ENCODE results near the gene B4GALNT4. TPM values are rescaled to one million over a fixed set of nuclear protein-coding genes. Genes with fewer than 3 reads are reported as not detected.
A peak's percentile ranks its signal among the peaks of the same experiment; 100 is the strongest.

The B4GALNT4 gene
- total and polyA plus RNA-seq, 2 of the 13 experiments (the other 11 are each of a cell fraction or from before 2014, with no cell fraction given): 30.5 to 50.1 TPM

- no peak for TF ChIP-seq LCORL (IDR thresholded peaks at IDR 0.05)
- TF ChIP-seq LCORL (CRISPR knock-in tag; IDR thresholded peaks at IDR 0.05): no peak
- no peak for TF ChIP-seq AFF4 (CRISPR knock-in tag; IDR thresholded peaks at IDR 0.05)
- no peak for TF ChIP-seq HMG20B (CRISPR knock-in tag; conservative IDR thresholded peaks at IDR 0.05)
- TF ChIP-seq, protein P1, sequence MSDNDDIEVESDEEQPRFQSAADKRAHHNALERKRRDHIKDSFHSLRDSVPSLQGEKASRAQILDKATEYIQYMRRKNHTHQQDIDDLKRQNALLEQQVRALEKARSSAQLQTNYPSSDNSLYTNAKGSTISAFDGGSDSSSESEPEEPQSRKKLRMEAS (IDR thresholded peaks at IDR 0.05): 0 out of 2 replicates have a peak, but pooled peaks have one; percentile 40
- TF ChIP-seq ZNF644 (CRISPR knock-in tag; IDR thresholded peaks at IDR 0.05; ENCODE audit: low read depth): no peak
- no peak for TF ChIP-seq PCBP2 (optimal IDR thresholded peaks at IDR 0.05; ENCODE audit: low read depth, low read length, poor library complexity, severe bottlenecking)
- TF ChIP-seq, protein P2, sequence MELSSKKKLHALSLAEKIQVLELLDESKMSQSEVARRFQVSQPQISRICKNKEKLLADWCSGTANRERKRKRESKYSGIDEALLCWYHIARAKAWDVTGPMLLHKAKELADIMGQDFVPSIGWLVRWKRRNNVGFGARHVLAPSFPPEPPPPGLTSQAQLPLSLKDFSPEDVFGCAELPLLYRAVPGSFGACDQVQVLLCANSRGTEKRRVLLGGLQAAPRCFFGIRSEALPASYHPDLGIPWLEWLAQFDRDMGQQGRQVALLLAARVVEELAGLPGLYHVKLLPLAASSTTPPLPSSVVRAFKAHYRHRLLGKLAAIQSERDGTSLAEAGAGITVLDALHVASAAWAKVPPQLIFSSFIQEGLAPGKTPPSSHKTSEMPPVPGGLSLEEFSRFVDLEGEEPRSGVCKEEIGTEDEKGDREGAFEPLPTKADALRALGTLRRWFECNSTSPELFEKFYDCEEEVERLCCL (CRISPR knock-in tag; IDR thresholded peaks at IDR 0.05; ENCODE audit: borderline replicate concordance): no peak
- TF ChIP-seq PHF8 (CRISPR knock-in tag; IDR thresholded peaks at IDR 0.05): peak; percentile 33
- TF ChIP-seq ZNF891 (CRISPR knock-in tag; IDR thresholded peaks at IDR 0.05): no peak
- TF ChIP-seq, protein P3, sequence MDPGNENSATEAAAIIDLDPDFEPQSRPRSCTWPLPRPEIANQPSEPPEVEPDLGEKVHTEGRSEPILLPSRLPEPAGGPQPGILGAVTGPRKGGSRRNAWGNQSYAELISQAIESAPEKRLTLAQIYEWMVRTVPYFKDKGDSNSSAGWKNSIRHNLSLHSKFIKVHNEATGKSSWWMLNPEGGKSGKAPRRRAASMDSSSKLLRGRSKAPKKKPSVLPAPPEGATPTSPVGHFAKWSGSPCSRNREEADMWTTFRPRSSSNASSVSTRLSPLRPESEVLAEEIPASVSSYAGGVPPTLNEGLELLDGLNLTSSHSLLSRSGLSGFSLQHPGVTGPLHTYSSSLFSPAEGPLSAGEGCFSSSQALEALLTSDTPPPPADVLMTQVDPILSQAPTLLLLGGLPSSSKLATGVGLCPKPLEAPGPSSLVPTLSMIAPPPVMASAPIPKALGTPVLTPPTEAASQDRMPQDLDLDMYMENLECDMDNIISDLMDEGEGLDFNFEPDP (CRISPR knock-in tag; conservative IDR thresholded peaks at IDR 0.05): no peak
- TF ChIP-seq ZNF281 (CRISPR knock-in tag; IDR thresholded peaks at IDR 0.05; ENCODE audit: borderline replicate concordance): 0 out of 2 replicates have a peak, but pooled peaks have one; percentile 30
- TF ChIP-seq ZNF607 (CRISPR knock-in tag; IDR thresholded peaks at IDR 0.05; ENCODE audit: borderline replicate concordance): no peak
Measured at GRCh38 chr11:369336-370018, at the start of gene B4GALNT4 (continued).
